Measurements from ENCODE around the gene CHIC2. TPM values are rescaled to one million over a fixed set of nuclear protein-coding genes. Genes with fewer than 3 reads are reported as not detected.

Gene CHIC2
- polyA plus RNA-seq, 3 donors, result 23.1 to 83.3 (median 73.4) TPM

DNA sequence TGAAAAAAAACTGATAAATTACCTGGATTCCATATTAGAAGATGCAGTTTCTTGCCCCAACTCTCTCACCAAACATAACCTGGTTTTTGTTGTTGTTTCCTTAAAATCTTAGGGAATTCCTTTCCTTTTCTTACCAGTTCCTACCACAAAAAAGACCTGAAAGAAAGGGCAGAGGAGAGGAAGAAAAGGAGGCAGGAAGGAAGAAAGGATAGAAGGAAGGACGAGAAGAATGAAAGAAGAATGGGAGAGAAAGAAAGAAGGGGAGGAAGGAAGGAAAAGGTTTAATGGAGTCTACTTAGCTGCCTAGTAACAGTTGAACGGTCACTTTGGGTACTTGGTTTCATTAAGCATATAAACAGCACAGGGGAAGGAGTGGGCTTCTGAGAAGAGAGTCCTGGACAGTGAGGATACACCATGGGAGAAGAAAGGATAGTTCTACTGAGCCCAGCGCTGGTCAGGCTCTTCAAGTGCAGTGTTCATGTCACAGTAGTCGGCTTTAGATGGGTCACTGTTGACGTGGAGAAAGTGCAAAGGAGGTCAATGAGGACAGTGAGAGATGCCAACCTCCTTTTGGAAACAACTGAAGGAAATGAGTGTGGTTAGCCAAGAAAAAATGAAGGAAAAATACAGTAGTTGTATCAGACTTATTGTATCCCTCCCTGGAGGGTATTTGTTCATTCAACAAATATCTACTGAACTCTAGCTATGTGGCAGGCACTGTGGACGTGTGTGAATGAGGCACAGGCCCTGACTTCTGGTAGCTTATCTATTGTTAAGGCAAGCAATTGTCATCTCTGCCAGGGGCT, 1.1 kb upstream of the CHIC2 start:
- Histone ChIP-seq H3K79me2 (ENCODE audit: insufficient read depth, low read length) (peaks cover 39% of the 10 kb centered on the region), H3K9me3 (replicated peaks in 1 of 2; ENCODE audit: control insufficient read depth in 1 of 2, insufficient read depth in 1 of 2, low read length in 2 of 2) (no peaks in the 10 kb centered on the region), H3K27me3 (ENCODE audit: control insufficient read depth in 2 of 2, insufficient read depth in 2 of 2, low read length in 2 of 2) (no peaks in the 10 kb centered on the region), H3K9ac (ENCODE audit: insufficient read depth, low read length, poor library complexity, severe bottlenecking) (peak overlapping the region; percentile 100), H2AFZ (ENCODE audit: insufficient read depth, low read depth, low read length, poor library complexity, severe bottlenecking) (peak overlapping the region; percentile 92), H3K36me3 (replicated peaks in 1 of 2; ENCODE audit: control insufficient read depth in 1 of 2, insufficient read depth in 2 of 2, low read length in 2 of 2) (no peaks in the 10 kb centered on the region), H3K4me3 (replicated peaks in 1 of 3; ENCODE audit: low read depth in 2 of 3, low read length in 3 of 3) (peak overlapping the region in 2 of 3 experiments; percentile 94 to 97), H3K4me1 (ENCODE audit: control insufficient read depth in 1 of 2, insufficient read depth in 2 of 2, low read length in 2 of 2) (peaks cover 16 to 34% of the 10 kb centered on the region in 2 donors), H3K27ac (ENCODE audit: low read depth in 1 of 2, low read length in 2 of 2) (peak overlapping the region in 1 of 2 donors; percentile 76), H4K20me1 (ENCODE audit: insufficient read depth, low read length) (peaks cover 35% of the 10 kb centered on the region), H3K4me2 (replicated peaks; ENCODE audit: extremely low read depth, low read length, poor library complexity, severe bottlenecking) (peak overlapping the region; percentile 84)
- Mint-ChIP-seq H3K27me3 (ENCODE audit: low read depth in 3 of 3) (peaks cover 0 to 3% (median 1%) of the 10 kb centered on the region in 3 donors), H3K4me1 (peaks cover 31% of the 10 kb centered on the region), H3K27ac (peak overlapping the region in 2 of 7 donors; percentile 5 to 12), H3K4me3 (peak overlapping the region; percentile 69 to 80), H3K36me3 (peaks cover 0 to 3% of the 10 kb centered on the region in 2 donors), H3K9me3 (no peaks in the 10 kb centered on the region)
- WGBS (ENCODE audit: insufficient coverage), result 45% methylated on average over 6 of the region's 6 CpGs
- TF ChIP-seq, protein P1, sequence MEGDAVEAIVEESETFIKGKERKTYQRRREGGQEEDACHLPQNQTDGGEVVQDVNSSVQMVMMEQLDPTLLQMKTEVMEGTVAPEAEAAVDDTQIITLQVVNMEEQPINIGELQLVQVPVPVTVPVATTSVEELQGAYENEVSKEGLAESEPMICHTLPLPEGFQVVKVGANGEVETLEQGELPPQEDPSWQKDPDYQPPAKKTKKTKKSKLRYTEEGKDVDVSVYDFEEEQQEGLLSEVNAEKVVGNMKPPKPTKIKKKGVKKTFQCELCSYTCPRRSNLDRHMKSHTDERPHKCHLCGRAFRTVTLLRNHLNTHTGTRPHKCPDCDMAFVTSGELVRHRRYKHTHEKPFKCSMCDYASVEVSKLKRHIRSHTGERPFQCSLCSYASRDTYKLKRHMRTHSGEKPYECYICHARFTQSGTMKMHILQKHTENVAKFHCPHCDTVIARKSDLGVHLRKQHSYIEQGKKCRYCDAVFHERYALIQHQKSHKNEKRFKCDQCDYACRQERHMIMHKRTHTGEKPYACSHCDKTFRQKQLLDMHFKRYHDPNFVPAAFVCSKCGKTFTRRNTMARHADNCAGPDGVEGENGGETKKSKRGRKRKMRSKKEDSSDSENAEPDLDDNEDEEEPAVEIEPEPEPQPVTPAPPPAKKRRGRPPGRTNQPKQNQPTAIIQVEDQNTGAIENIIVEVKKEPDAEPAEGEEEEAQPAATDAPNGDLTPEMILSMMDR (IDR thresholded peaks at IDR 0.05), result no peak
- DNase-seq, result no peak
- intact Hi-C loops (cut with micrococcal nuclease), result loop anchor here in 1 of 2 donors (10.0 kb wide), 2 partner anchors 151 to 691 kb away; partner anchors contain the start of gene FIP1L1

DNA sequence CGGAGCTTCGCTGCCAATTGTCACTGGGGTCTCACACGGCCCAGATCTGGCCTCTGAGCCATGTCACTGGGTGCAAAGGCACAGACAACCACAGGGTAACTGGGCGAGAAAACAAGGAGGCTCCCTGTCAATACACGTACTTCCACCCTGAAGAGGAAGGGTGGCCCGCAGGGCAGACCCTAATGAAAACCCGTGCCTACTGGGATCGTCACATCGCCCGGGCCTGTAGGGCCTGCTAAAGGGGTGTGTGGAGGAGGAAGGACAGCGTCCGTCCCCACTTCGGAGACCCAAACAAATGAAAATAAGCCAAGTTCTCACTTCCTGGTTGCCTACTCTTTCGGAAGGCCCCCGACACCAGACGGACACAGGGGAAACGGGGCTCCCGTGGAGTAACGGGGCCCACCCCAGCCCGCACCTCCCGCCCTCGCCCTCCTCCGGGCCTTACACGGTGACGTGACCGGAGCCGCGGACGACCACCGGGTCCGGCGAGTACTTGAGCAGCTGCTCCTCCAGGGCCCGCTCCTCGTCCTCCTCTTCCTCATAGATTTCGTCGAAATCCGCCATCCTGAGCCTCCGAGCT, 578 bp downstream of the CHIC2 start:
- H3K36me3 ChIP-seq (replicated peaks in 1 of 2; ENCODE audit: control insufficient read depth in 1 of 2, insufficient read depth in 2 of 2, low read length in 2 of 2), result no peaks in the 10 kb centered on the region
- peaks cover 55% of the 10 kb centered on the region for H3K79me2 ChIP-seq (ENCODE audit: insufficient read depth, low read length)
- H3K27me3 ChIP-seq (ENCODE audit: control insufficient read depth in 2 of 2, insufficient read depth in 2 of 2, low read length in 2 of 2), result no peaks in the 10 kb centered on the region
- H3K4me3 ChIP-seq (replicated peaks in 1 of 3; ENCODE audit: low read depth in 2 of 3, low read length in 3 of 3), result peak overlapping the region; percentile 94 to 97 (median 97)
- H3K9ac ChIP-seq (ENCODE audit: insufficient read depth, low read length, poor library complexity, severe bottlenecking), result peak overlapping the region; percentile 100
- peak overlapping the region; percentile 84 for H3K4me2 ChIP-seq (replicated peaks; ENCODE audit: extremely low read depth, low read length, poor library complexity, severe bottlenecking)
- peaks cover 0 to 3% (median 1%) of the 10 kb centered on the region in 3 donors for H3K27me3 Mint-ChIP-seq (ENCODE audit: low read depth in 3 of 3)
- H3K27ac ChIP-seq (ENCODE audit: low read depth in 1 of 2, low read length in 2 of 2), result peak overlapping the region; percentile 99
- WGBS (ENCODE audit: insufficient coverage), result 0% methylated on average over 25 of the region's 38 CpGs
- H4K20me1 ChIP-seq (ENCODE audit: insufficient read depth, low read length), result peaks cover 52% of the 10 kb centered on the region
- H2AFZ ChIP-seq (ENCODE audit: insufficient read depth, low read depth, low read length, poor library complexity, severe bottlenecking), result peak overlapping the region; percentile 81
- no peaks in the 10 kb centered on the region for H3K9me3 ChIP-seq (replicated peaks in 1 of 2; ENCODE audit: control insufficient read depth in 1 of 2, insufficient read depth in 1 of 2, low read length in 2 of 2)
- H3K36me3 Mint-ChIP-seq, result peaks cover 7 to 9% of the 10 kb centered on the region in 2 donors
- H3K27ac Mint-ChIP-seq, result peak overlapping the region; percentile 96 to 99 (median 98)
- peaks cover 42% of the 10 kb centered on the region for H3K4me1 Mint-ChIP-seq
- intact Hi-C loops (cut with micrococcal nuclease), result loop anchor here (5.0 to 10.0 kb wide), 3 partner anchors 149 to 689 kb away; partner anchors contain the start of gene FIP1L1 (in 1 of the 2)
- no peaks in the 10 kb centered on the region for H3K9me3 Mint-ChIP-seq
- H3K4me1 ChIP-seq (ENCODE audit: control insufficient read depth in 1 of 2, insufficient read depth in 2 of 2, low read length in 2 of 2), result peaks cover 20 to 34% of the 10 kb centered on the region in 2 donors
- peak overlapping the region; percentile 91 to 96 for H3K4me3 Mint-ChIP-seq
- TF ChIP-seq, protein P1 (IDR thresholded peaks at IDR 0.05), result no peak
- peak; percentile 43 to 66 (median 58) for DNase-seq

Measured in CD14-positive monocyte (primary cell).